ENCODE measurements around the gene PURB. TPM values are rescaled to one million over a fixed set of nuclear protein-coding genes. Genes with fewer than 3 reads are reported as not detected.

Gene PURB
- total and polyA plus RNA-seq, 10 of the 15 experiments (the other 5 are each of a cell fraction or from before 2014, with no cell fraction given) = 0.77 to 18.6 (median 8.9) TPM

DNA sequence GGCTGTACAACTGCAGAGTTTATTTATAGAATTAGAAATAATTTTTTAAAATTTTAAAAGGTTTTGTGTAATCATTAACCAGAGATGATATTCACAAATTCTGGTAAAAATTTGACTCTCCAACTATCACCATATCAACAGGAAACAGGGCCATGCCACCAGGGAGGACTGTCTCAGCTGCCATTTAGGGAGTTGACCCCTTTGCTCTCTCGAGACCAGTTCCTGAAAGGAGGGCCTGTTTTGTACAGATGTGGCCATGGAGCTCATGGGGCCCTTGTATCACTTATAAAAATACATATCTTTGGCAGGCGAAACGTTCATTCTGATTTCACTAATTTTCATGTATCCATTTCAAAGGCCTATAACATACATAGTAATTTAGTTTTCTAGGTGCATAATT, 57.8 kb downstream of the PURB start:
- ChIA-PET RAD21 (ENCODE audit: unreplicated experiment) (no interaction called here), SMC1A (ENCODE audit: uncharacterized antibody, unreplicated experiment) (interaction anchor here (0.9 to 1.4 kb wide), 3 partner anchors 221 to 309 kb away, joined by 3 read pairs; partner anchors contain the start of gene OGDH)

More for the DNA sequence above, 57.8 kb downstream of the PURB start:
- intact Hi-C loops (cut with micrococcal nuclease; ENCODE audit: unreplicated experiment) (no loop called here), in situ Hi-C loops (cut with MboI) (no loop called here)
- Histone ChIP-seq H3K27me3 (replicated peaks in 1 of 2; ENCODE audit: control insufficient read depth in 2 of 2, insufficient read depth in 2 of 2, low read length in 1 of 2) (no peaks in the 10 kb centered on the region), H3K9ac (ENCODE audit: control insufficient read depth, insufficient read depth, low read length) (no peak overlapping the region), H3K36me3 (ENCODE audit: control insufficient read depth in 2 of 2, insufficient read depth in 2 of 2, low read length in 1 of 2) (peaks cover 4 to 18% of the 10 kb centered on the region in 2 experiments), H3K27ac (ENCODE audit: control insufficient read depth, insufficient read depth) (no peak overlapping the region), H3K4me1 (ENCODE audit: control insufficient read depth, insufficient read depth, low read length) (no peaks in the 10 kb centered on the region), H3K9me3 (replicated peaks; ENCODE audit: control insufficient read depth, insufficient read depth, low read length) (no peaks in the 10 kb centered on the region), H2AFZ (ENCODE audit: control insufficient read depth, low read depth, low read length) (no peak overlapping the region), H3K79me2 (ENCODE audit: control insufficient read depth, insufficient read depth, low read length) (no peaks in the 10 kb centered on the region), H4K20me1 (ENCODE audit: control insufficient read depth, insufficient read depth) (no peaks in the 10 kb centered on the region), H3K4me2 (ENCODE audit: control insufficient read depth, insufficient read depth) (no peak overlapping the region), H3K4me3 (no peak overlapping the region)
- ATAC-seq (no peak), DNase-seq (ENCODE audit: low read depth, low spot score) (no peak), FAIRE-seq (no peak)
- ChIA-PET POLR2A (interaction anchor here (1.0 kb wide), 1 partner anchor 20 kb away, joined by 3 read pairs; no protein-coding TSS in a partner anchor), CTCF (interaction anchor here (1.1 to 2.8 kb wide), 5 partner anchors 11 to 239 kb away, joined by 3 to 7 read pairs (median 5); no protein-coding TSS in a partner anchor)
- 78% methylated on average over 3 of the region's 3 CpGs for WGBS (ENCODE audit: insufficient coverage, insufficient replicate concordance, low lambda C conversion rate, missing lambda C conversion rate)
- TF ChIP-seq FOS (IDR thresholded peaks at IDR 0.05; ENCODE audit: borderline replicate concordance, extremely low read depth, insufficient read length) = no peak
- no peak for TF ChIP-seq TCF3 (IDR thresholded peaks at IDR 0.05; ENCODE audit: borderline replicate concordance, insufficient read depth, low read depth, low read length)
- TF ChIP-seq POLR2AphosphoS2 (IDR thresholded peaks at IDR 0.05; ENCODE audit: low read depth, low read length) = no peak
- no peak for TF ChIP-seq MTA2 (IDR thresholded peaks at IDR 0.05; ENCODE audit: low read depth)
- no peak for TF ChIP-seq HDAC6 (IDR thresholded peaks at IDR 0.05; ENCODE audit: unreplicated experiment)
- TF ChIP-seq CREM (IDR thresholded peaks at IDR 0.05; ENCODE audit: low read depth) = no peak
- no peak for TF ChIP-seq PAX5 (IDR thresholded peaks at IDR 0.05; ENCODE audit: borderline replicate concordance, low read depth, low read length)
- no peak for TF ChIP-seq ZNF217 (IDR thresholded peaks at IDR 0.05)
- TF ChIP-seq ATF7 (IDR thresholded peaks at IDR 0.05; ENCODE audit: low read depth) = no peak
- no peak for TF ChIP-seq TCF7 (IDR thresholded peaks at IDR 0.05; ENCODE audit: borderline replicate concordance)
- no peak for TF ChIP-seq TCF12 (IDR thresholded peaks at IDR 0.05; ENCODE audit: low read depth, low read length)
- TF ChIP-seq HSF1 (IDR thresholded peaks at IDR 0.05; ENCODE audit: low read depth, low read length) = no peak
- no peak for TF ChIP-seq ZBTB11 (CRISPR knock-in tag; IDR thresholded peaks at IDR 0.05)
- no peak for TF ChIP-seq HDAC2 (IDR thresholded peaks at IDR 0.05)
- BruUV-seq (replicated peaks) = no TSS peak
